Peyer's patch (tissue), 4 donors: ENCODE measurements around the gene MUTYH. TPM values are rescaled to one million over a fixed set of nuclear protein-coding genes. Genes with fewer than 3 reads are reported as not detected.

Source experiments
- DNase-seq, 3 donors: peaks; one replicate each; pipeline ENCODE4 v3.0.0-alpha.2; 2017 to 2019
- H3K27ac ChIP-seq, 4 donors: fragments of 200-600 bp; sonication (generic); one replicate each; pipeline ENCODE4 v1.5.1; 2016 to 2019
- H3K27me3 ChIP-seq, 2 donors: fragments of 200-600 bp; sonication (generic); one replicate each; pipeline ENCODE4 v1.5.1; 2019
- H3K36me3 ChIP-seq, 3 donors: fragments of 200-600 bp; sonication (generic); one replicate each; pipeline ENCODE4 v1.5.1; 2016 to 2019
- H3K4me1 ChIP-seq, 4 donors: fragments of 200-600 bp; sonication (generic); one replicate each; pipeline ENCODE4 v1.5.1; 2016 to 2019
- H3K4me3 ChIP-seq, 4 donors: fragments of 200-600 bp; sonication (generic); 1 replicate in 3 of 4; 2 replicates in 1 of 4; pipeline ENCODE4 v1.5.1; 2016 to 2019; ENCODE audit warnings: mild to moderate bottlenecking in 1 of 4
- H3K9me3 ChIP-seq, 4 donors: fragments of 200-600 bp; sonication (generic); one replicate each; pipeline ENCODE4 v1.5.1; 2016 to 2019; ENCODE audit warnings: mild to moderate bottlenecking in 1 of 4
- POLR2A ChIP-seq, 2 donors: fragments of 450-650 bp; IDR thresholded peaks; one replicate each; pipeline ENCODE4 v1.5.1; 2017; ENCODE audit warnings: antibody characterized with exemption in 2 of 2, mild to moderate bottlenecking in 2 of 2, moderate library complexity in 2 of 2
- total RNA-seq, 4 donors: library from RNA; depleted of rRNA; stranded (reverse); fragments of >200 nt; gene quantifications; one replicate each; pipeline ENCODE4 v1.1.0, GENCODE V29; 2016
- TF ChIP-seq, protein P1 (sequence below), 6 experiments: fragments of 450-650 bp in 4 of 6; fragments of 200-600 bp in 2 of 6; sonication (generic) in 1 of 6; IDR thresholded peaks; one replicate each; pipeline ENCODE4 v1.5.1; 2017 to 2019; ENCODE audit warnings: antibody characterized with exemption in 6 of 6, mild to moderate bottlenecking in 3 of 6, moderate library complexity in 1 of 6

MUTYH gene
- total RNA-seq, 4 donors from 2014 or later, result 28.1 to 73.1 (median 50.7) TPM

GRCh38 chr1:45334308-45335245 lies 5.7 kb downstream of the MUTYH start:
- Histone ChIP-seq H3K9me3 (no peaks in the 10 kb centered on the region), H3K4me3 (no peak overlapping the region), H3K4me1 (peaks cover 0 to 33% (median 2%) of the 10 kb centered on the region in 4 donors), H3K36me3 (peaks cover 0 to 42% (median 0%) of the 10 kb centered on the region in 3 donors), H3K27ac (peak overlapping the region in 1 of 4 donors; percentile 76), H3K27me3 (no peaks in the 10 kb centered on the region)
- TF ChIP-seq, protein P1, sequence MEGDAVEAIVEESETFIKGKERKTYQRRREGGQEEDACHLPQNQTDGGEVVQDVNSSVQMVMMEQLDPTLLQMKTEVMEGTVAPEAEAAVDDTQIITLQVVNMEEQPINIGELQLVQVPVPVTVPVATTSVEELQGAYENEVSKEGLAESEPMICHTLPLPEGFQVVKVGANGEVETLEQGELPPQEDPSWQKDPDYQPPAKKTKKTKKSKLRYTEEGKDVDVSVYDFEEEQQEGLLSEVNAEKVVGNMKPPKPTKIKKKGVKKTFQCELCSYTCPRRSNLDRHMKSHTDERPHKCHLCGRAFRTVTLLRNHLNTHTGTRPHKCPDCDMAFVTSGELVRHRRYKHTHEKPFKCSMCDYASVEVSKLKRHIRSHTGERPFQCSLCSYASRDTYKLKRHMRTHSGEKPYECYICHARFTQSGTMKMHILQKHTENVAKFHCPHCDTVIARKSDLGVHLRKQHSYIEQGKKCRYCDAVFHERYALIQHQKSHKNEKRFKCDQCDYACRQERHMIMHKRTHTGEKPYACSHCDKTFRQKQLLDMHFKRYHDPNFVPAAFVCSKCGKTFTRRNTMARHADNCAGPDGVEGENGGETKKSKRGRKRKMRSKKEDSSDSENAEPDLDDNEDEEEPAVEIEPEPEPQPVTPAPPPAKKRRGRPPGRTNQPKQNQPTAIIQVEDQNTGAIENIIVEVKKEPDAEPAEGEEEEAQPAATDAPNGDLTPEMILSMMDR (IDR thresholded peaks at IDR 0.05), result no peak
- TF ChIP-seq POLR2A (IDR thresholded peaks at IDR 0.05), result no peak
- peak in 1 of 3 donors; percentile 61 for DNase-seq

DNA sequence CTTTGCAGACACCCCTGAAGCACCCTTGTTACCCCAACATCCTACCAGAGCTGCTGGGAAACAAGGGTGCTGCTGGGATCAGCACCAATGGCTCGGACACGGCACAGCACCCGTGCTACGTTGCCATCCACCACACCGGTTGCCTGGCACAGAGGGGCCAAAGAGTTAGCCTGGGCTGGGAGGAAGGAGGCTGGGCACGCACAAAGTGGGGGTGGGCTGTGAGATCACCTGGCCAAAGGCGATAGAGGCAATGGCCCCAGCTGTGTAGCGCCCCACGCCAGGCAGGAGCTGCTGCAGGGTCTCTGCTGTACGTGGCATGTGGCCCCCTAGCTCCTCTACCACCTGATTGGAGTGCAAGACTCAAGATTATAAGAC lies 7.9 kb downstream of the MUTYH start:
- DNase-seq, result no peak
- peaks cover 0 to 32% (median 5%) of the 10 kb centered on the region in 4 donors for H3K4me1 ChIP-seq
- H3K27ac ChIP-seq, result no peak overlapping the region
- no peaks in the 10 kb centered on the region for H3K27me3 ChIP-seq
- H3K9me3 ChIP-seq, result no peaks in the 10 kb centered on the region
- peaks cover 0 to 44% (median 0%) of the 10 kb centered on the region in 3 donors for H3K36me3 ChIP-seq
- no peak overlapping the region for H3K4me3 ChIP-seq
- TF ChIP-seq, protein P1 (IDR thresholded peaks at IDR 0.05), result no peak
- no peak for TF ChIP-seq POLR2A (IDR thresholded peaks at IDR 0.05)

DNA sequence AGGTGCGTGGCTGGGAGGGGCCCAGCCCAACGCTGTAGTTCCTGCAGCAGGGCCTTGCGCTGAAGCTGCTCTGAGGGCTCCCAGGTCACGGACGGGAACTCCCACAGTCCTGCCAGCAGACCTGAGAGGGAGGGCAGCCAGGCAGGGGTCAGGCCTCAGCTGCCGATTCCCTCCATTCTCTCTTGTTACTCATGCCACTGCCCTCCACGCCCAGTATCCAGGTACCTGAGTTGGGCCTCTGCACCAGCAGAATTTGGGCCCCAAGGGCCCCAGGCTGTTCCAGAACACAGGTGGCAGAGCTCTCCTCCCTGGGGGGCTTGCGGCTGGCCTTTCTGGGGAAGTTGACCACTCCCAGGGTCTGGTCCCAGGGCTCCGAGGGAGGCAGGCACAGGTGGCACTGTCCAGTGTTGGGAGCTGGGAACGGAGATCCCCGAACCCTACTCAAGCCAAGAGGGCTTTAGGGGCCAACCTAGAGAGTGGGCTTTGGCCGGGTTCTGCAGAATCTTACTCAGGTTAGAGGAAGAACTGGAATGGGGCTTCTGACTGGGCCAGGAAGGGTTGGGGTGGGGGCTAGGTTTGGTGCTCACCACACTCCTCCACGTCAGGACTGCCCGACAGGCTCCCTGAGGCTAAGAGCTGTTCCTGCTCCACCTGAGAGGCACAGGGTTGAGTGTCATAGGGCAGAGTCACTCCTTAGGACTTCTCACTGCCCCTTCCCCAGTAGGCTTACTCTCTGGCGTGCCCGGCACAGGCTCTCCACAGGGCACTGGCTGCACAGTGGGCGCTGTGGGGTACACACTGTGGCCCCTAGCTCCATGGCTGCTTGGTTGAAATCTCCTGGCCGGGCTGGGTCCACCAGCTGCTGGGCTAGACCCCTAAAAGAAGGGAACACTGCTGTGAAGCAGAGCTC lies 8.5 kb downstream of the MUTYH start:
- no peak overlapping the region for H3K4me3 ChIP-seq
- H3K27me3 ChIP-seq, result no peaks in the 10 kb centered on the region
- no peak overlapping the region for H3K27ac ChIP-seq
- peaks cover 0 to 44% (median 0%) of the 10 kb centered on the region in 3 donors for H3K36me3 ChIP-seq
- no peak for DNase-seq
- TF ChIP-seq, protein P1 (IDR thresholded peaks at IDR 0.05), result no peak
- no peak for TF ChIP-seq POLR2A (IDR thresholded peaks at IDR 0.05)
- H3K9me3 ChIP-seq, result no peaks in the 10 kb centered on the region
- H3K4me1 ChIP-seq, result peaks cover 0 to 32% (median 7%) of the 10 kb centered on the region in 4 donors

DNA sequence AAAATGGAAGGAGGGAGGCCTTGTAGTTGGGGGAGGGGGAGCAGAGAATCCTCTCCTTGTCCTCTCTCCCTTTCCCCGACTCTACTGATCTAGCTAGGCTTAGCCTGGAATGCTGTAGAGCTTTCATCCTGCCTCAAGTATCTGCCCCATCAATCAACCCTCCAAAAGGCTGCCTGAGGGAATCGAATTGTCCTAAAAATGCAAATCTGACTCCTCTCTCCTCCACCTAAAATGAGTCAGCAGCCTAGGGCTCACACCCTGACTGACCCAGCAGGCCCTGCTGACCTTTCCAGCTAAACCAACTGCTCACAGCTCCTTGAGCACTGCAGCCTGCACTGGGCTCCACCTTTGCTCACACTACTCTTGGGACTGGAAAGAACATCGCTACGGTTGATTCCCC lies 10.8 kb downstream of the MUTYH start:
- Histone ChIP-seq H3K27ac (no peak overlapping the region), H3K27me3 (no peaks in the 10 kb centered on the region), H3K36me3 (peaks cover 0 to 44% (median 0%) of the 10 kb centered on the region in 3 donors), H3K4me3 (no peak overlapping the region), H3K9me3 (no peaks in the 10 kb centered on the region), H3K4me1 (peaks cover 3 to 21% (median 6%) of the 10 kb centered on the region in 4 donors)
- DNase-seq, result no peak
- TF ChIP-seq, protein P1 (IDR thresholded peaks at IDR 0.05), result no peak
- no peak for TF ChIP-seq POLR2A (IDR thresholded peaks at IDR 0.05)

DNA sequence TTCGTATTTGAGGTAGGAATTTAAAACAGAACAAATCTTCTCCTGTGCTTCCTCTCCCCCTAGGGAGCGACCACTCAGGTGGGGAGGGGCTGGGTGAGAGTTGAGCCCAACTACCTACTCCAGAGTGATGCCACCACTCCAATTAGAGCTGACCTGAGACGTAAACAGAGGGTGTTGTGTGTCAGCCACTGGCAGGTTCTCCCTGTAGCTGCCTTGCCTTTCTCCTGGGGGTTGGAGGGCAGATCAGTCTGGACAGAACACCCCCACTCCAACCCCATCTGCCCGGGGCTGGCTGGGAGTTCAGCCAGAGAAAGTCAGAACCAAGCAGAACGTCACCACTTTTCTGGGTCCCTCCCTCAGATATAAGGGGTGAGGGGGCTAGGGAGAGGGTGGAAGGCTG lies 11.6 kb downstream of the MUTYH start:
- Histone ChIP-seq H3K4me1 (peaks cover 0 to 19% (median 6%) of the 10 kb centered on the region in 4 donors), H3K36me3 (peaks cover 0 to 42% (median 0%) of the 10 kb centered on the region in 3 donors), H3K9me3 (no peaks in the 10 kb centered on the region), H3K27me3 (no peaks in the 10 kb centered on the region), H3K4me3 (no peak overlapping the region), H3K27ac (no peak overlapping the region)
- DNase-seq, result no peak
- no peak for TF ChIP-seq POLR2A (IDR thresholded peaks at IDR 0.05)
- TF ChIP-seq, protein P1 (IDR thresholded peaks at IDR 0.05), result no peak
